Left kidney (tissue), 2 donors: ENCODE results near the gene MBNL1. TPM values are rescaled to one million over a fixed set of nuclear protein-coding genes. Genes with fewer than 3 reads are reported as not detected.
"Not testable (repeated sequence)": the region's sequence is repeated elsewhere in the genome, so short reads cannot be mapped to it uniquely, and the experiment has no call there.

ENCODE experiments used
- DNase-seq: peaks from one replicate; pipeline ENCODE4 v3.0.0-alpha.2; 2013
- polyA plus RNA-seq: library from polyadenylated mRNA; unstranded; fragments of 120-200 nt; gene quantifications from one replicate; pipeline ENCODE4 v1.2.1, GENCODE V29; 2013; ENCODE audit not compliant: insufficient read length

Gene MBNL1
- polyA plus RNA-seq, 1 donor: 56.6 TPM

GRCh38 chr3:152318512-152318911 lies 49.8 kb downstream of the MBNL1 start:
- no peak for DNase-seq

GRCh38 chr3:152319256-152319655 lies 50.5 kb downstream of the MBNL1 start:
- DNase-seq: no peak

GRCh38 chr3:152319831-152320617 lies 51.3 kb downstream of the MBNL1 start:
- no peak for DNase-seq

- DNase-seq: no peak
Measured at GRCh38 chr3:152321200-152321954, 52.6 kb downstream of the MBNL1 start.

GRCh38 chr3:152321955-152322377 lies 53.2 kb downstream of the MBNL1 start:
- no peak for DNase-seq

GRCh38 chr3:152322756-152323155 lies 54.0 kb downstream of the MBNL1 start:
- DNase-seq: no peak

- DNase-seq: no peak
Measured at GRCh38 chr3:152323834-152324233, 55.1 kb downstream of the MBNL1 start.

- no peak for DNase-seq
Measured at GRCh38 chr3:152325136-152325535, 56.4 kb downstream of the MBNL1 start.

GRCh38 chr3:152327203-152327602 lies 58.5 kb downstream of the MBNL1 start:
- no peak for DNase-seq

- DNase-seq: no peak
Measured at GRCh38 chr3:152328841-152329240, 60.1 kb downstream of the MBNL1 start.

GRCh38 chr3:152330559-152330958 lies 61.8 kb downstream of the MBNL1 start:
- no peak for DNase-seq

GRCh38 chr3:152331018-152331541 lies 62.4 kb downstream of the MBNL1 start:
- no peak for DNase-seq

GRCh38 chr3:152331998-152332397 lies 63.3 kb downstream of the MBNL1 start:
- DNase-seq: no peak

GRCh38 chr3:152333928-152334327 lies 65.2 kb downstream of the MBNL1 start:
- DNase-seq: no peak

GRCh38 chr3:152334761-152335160 lies 66.0 kb downstream of the MBNL1 start:
- no peak for DNase-seq

- DNase-seq: no peak
Measured at GRCh38 chr3:152335273-152335672, 66.5 kb downstream of the MBNL1 start.

- DNase-seq: not testable (repeated sequence)
Measured at GRCh38 chr3:152337337-152337736, 68.6 kb downstream of the MBNL1 start.

GRCh38 chr3:152338159-152338720 lies 69.5 kb downstream of the MBNL1 start:
- DNase-seq: no peak

GRCh38 chr3:152339881-152340505 lies 71.3 kb downstream of the MBNL1 start:
- DNase-seq: no peak

GRCh38 chr3:152345233-152345632 lies 76.5 kb downstream of the MBNL1 start:
- DNase-seq: no peak

GRCh38 chr3:152346058-152346457 lies 77.3 kb downstream of the MBNL1 start:
- DNase-seq: no peak

- no peak for DNase-seq
Measured at GRCh38 chr3:152346740-152347139, 78.0 kb downstream of the MBNL1 start.
